Activated CD4-positive, alpha-beta T cell treated with anti-CD3 and anti-CD28 coated beads, Interleukin-2, amount 10 ng/mL, durations not matched to agents 7 days and 5 days (primary cell): ENCODE data around the gene PSTK. TPM values are rescaled to one million over a fixed set of nuclear protein-coding genes. Genes with fewer than 3 reads are reported as not detected.

Source experiments
- CTCF ChIA-PET: fragments of 350-600 bp; sonication (Branson Sonifier 250); formaldehyde crosslinking; loops from one replicate; lab custom pipeline; 2021; ENCODE audit warnings: antibody characterized with exemption; lab: Charles Lee
- POLR2A ChIA-PET: fragments of 350-600 bp; sonication (Branson Sonifier 250); formaldehyde crosslinking; loops from one replicate; lab custom pipeline; 2021; ENCODE audit warnings: antibody characterized with exemption; lab: Charles Lee
- DNase-seq: peaks from one replicate; pipeline ENCODE4 v3.0.0-alpha.2; 2020
- H3K27ac Mint-ChIP-seq: one replicate; pipeline ENCODE4 v1.8.0; 2021; ENCODE audit warnings: mild to moderate bottlenecking, moderate library complexity, mixed read lengths
- H3K27me3 Mint-ChIP-seq: one replicate; pipeline ENCODE4 v1.8.0; 2021; ENCODE audit warnings: mixed read lengths
- H3K36me3 Mint-ChIP-seq: one replicate; pipeline ENCODE4 v1.8.0; 2021; ENCODE audit warnings: low read depth, mixed read lengths
- H3K4me1 Mint-ChIP-seq: one replicate; pipeline ENCODE4 v1.8.0; 2021; ENCODE audit warnings: mixed read lengths
- H3K4me3 Mint-ChIP-seq: one replicate; pipeline ENCODE4 v1.8.0; 2021; ENCODE audit warnings: mild to moderate bottlenecking, moderate library complexity, mixed read lengths
- H3K9me3 Mint-ChIP-seq: one replicate; pipeline ENCODE4 v1.8.0; 2021; ENCODE audit warnings: mixed read lengths
- total RNA-seq, 2 experiments: library from RNA; stranded (reverse); gene quantifications; one replicate each; pipeline ENCODE4 v1.2.3, GENCODE V29; 2021

Gene PSTK
- total RNA-seq, 2 experiments from 2014 or later, result 2.6 to 3.7 TPM

GRCh38 chr10:122998360-122998917, 18.2 kb downstream of the PSTK start:
- ChIA-PET POLR2A (no interaction called here), CTCF (interaction anchor here (1.7 kb wide), 1 partner anchor 8 kb away, joined by 4 read pairs; no protein-coding TSS in a partner anchor)
- H3K4me3 Mint-ChIP-seq, result no peak overlapping the region
- H3K9me3 Mint-ChIP-seq, result no peaks in the 10 kb centered on the region
- DNase-seq, result no peak
- H3K36me3 Mint-ChIP-seq, result peaks cover 22% of the 10 kb centered on the region
- H3K27ac Mint-ChIP-seq, result no peak overlapping the region
- no peaks in the 10 kb centered on the region for H3K27me3 Mint-ChIP-seq
- H3K4me1 Mint-ChIP-seq, result peaks cover 15% of the 10 kb centered on the region

- DNase-seq, result no peak
- H3K27me3 Mint-ChIP-seq, result no peaks in the 10 kb centered on the region
- no peak overlapping the region for H3K4me3 Mint-ChIP-seq
- peaks cover 22% of the 10 kb centered on the region for H3K36me3 Mint-ChIP-seq
- CTCF ChIA-PET, result interaction anchor here (1.3 kb wide), 1 partner anchor 19 kb away, joined by 7 read pairs; the partner anchor contains the start of gene PSTK
- POLR2A ChIA-PET, result interaction anchor here (0.7 kb wide), 1 partner anchor 241 kb away, joined by 3 read pairs; no protein-coding TSS in a partner anchor
- no peak overlapping the region for H3K27ac Mint-ChIP-seq
- H3K4me1 Mint-ChIP-seq, result peaks cover 15% of the 10 kb centered on the region
- no peaks in the 10 kb centered on the region for H3K9me3 Mint-ChIP-seq
These were observed 18.7 kb downstream of the PSTK start for GRCh38 chr10:122998934-122999333.

- ChIA-PET POLR2A (interaction anchor here (0.7 kb wide), 1 partner anchor 240 kb away, joined by 3 read pairs; no protein-coding TSS in a partner anchor), CTCF (interaction anchor here (1.3 kb wide), 1 partner anchor 19 kb away, joined by 7 read pairs; the partner anchor contains the start of gene PSTK)
- peaks cover 15% of the 10 kb centered on the region for H3K4me1 Mint-ChIP-seq
- DNase-seq, result no peak
- no peak overlapping the region for H3K4me3 Mint-ChIP-seq
- peaks cover 18% of the 10 kb centered on the region for H3K36me3 Mint-ChIP-seq
- no peak overlapping the region for H3K27ac Mint-ChIP-seq
- H3K9me3 Mint-ChIP-seq, result no peaks in the 10 kb centered on the region
- no peaks in the 10 kb centered on the region for H3K27me3 Mint-ChIP-seq
These were observed 19.1 kb downstream of the PSTK start for GRCh38 chr10:122999347-122999746.

GRCh38 chr10:123000155-123000554, 20.0 kb downstream of the PSTK start:
- peaks cover 16% of the 10 kb centered on the region for H3K4me1 Mint-ChIP-seq
- no peak overlapping the region for H3K4me3 Mint-ChIP-seq
- ChIA-PET CTCF (interaction anchor here (1.3 kb wide), 1 partner anchor 20 kb away, joined by 7 read pairs; the partner anchor contains the start of gene PSTK), POLR2A (interaction anchor here (0.7 to 0.8 kb wide), 2 partner anchors 30 to 47 kb away, joined by 3 read pairs; no protein-coding TSS in a partner anchor)
- H3K27me3 Mint-ChIP-seq, result no peaks in the 10 kb centered on the region
- DNase-seq, result no peak
- H3K9me3 Mint-ChIP-seq, result no peaks in the 10 kb centered on the region
- H3K27ac Mint-ChIP-seq, result no peak overlapping the region
- peaks cover 13% of the 10 kb centered on the region for H3K36me3 Mint-ChIP-seq

- Mint-ChIP-seq H3K36me3 (peaks cover 9% of the 10 kb centered on the region), H3K27ac (no peak overlapping the region)
These were observed 21.2 kb downstream of the PSTK start for GRCh38 chr10:123001370-123001769.

GRCh38 chr10:123004298-123004697, 24.1 kb downstream of the PSTK start:
- no peaks in the 10 kb centered on the region for H3K27me3 Mint-ChIP-seq
- peaks cover 38% of the 10 kb centered on the region for H3K4me1 Mint-ChIP-seq
- DNase-seq, result no peak
- ChIA-PET CTCF (no interaction called here), POLR2A (no interaction called here)
- no peak overlapping the region for H3K4me3 Mint-ChIP-seq
- peaks cover 9% of the 10 kb centered on the region for H3K36me3 Mint-ChIP-seq
- no peak overlapping the region for H3K27ac Mint-ChIP-seq
- no peaks in the 10 kb centered on the region for H3K9me3 Mint-ChIP-seq

More at GRCh38 chr10:123001370-123001769, 21.2 kb downstream of the PSTK start:
- H3K27me3 Mint-ChIP-seq, result no peaks in the 10 kb centered on the region
- H3K9me3 Mint-ChIP-seq, result no peaks in the 10 kb centered on the region
- H3K4me3 Mint-ChIP-seq, result no peak overlapping the region
- DNase-seq, result no peak
- peaks cover 26% of the 10 kb centered on the region for H3K4me1 Mint-ChIP-seq
- CTCF ChIA-PET, result interaction anchor here (0.5 to 1.1 kb wide), 2 partner anchors 21 to 515 kb away, joined by 3 to 4 read pairs; partner anchors contain the start of gene PSTK
- POLR2A ChIA-PET, result no interaction called here

GRCh38 chr10:123007558-123008354, 27.6 kb downstream of the PSTK start:
- Mint-ChIP-seq H3K36me3 (peaks cover 11% of the 10 kb centered on the region), H3K9me3 (no peaks in the 10 kb centered on the region), H3K4me3 (peak overlapping the region; percentile 92), H3K27ac (peak overlapping the region; percentile 100), H3K4me1 (peaks cover 40% of the 10 kb centered on the region), H3K27me3 (no peaks in the 10 kb centered on the region)
- ChIA-PET POLR2A (interaction anchor here (0.8 kb wide), 1 partner anchor 27 kb away, joined by 3 read pairs; the partner anchor contains the start of gene PSTK), CTCF (interaction anchor here (0.6 to 1.3 kb wide), 4 partner anchors 10 to 1808 kb away, joined by 3 to 4 read pairs (median 4); partner anchors contain the start of gene PSTK)
- DNase-seq, result peak; percentile 67

- CTCF ChIA-PET, result interaction anchor here (1.1 to 1.3 kb wide), 2 partner anchors 11 to 29 kb away, joined by 3 read pairs; partner anchors contain the start of gene PSTK
- Mint-ChIP-seq H3K4me3 (peak within 1 kb of the TSS; percentile 92), H3K27me3 (no peaks in the 10 kb centered on the region), H3K36me3 (peaks cover 11% of the 10 kb centered on the region), H3K9me3 (no peaks in the 10 kb centered on the region), H3K4me1 (peaks cover 40% of the 10 kb centered on the region), H3K27ac (peak within 1 kb of the TSS; percentile 100)
- POLR2A ChIA-PET, result interaction anchor here (0.8 kb wide), 1 partner anchor 28 kb away, joined by 3 read pairs; the partner anchor contains the start of gene PSTK
- DNase-seq, result peak; percentile 98
These were observed 28.3 kb downstream of the PSTK start, which contains the start of the genes ACADSB and IKZF5 for GRCh38 chr10:123008355-123009104. Gene ACADSB, plus strand, starts transcription at chr10:123009006. Its CDS starts 24 bp downstream, at chr10:123009030. Gene IKZF5, minus strand, starts transcription at chr10:123008795. Its CDS starts 10,170 bp downstream, at chr10:122998625.

GRCh38 chr10:123009105-123009820, 29.1 kb downstream of the PSTK start:
- DNase-seq, result peak; percentile 16
- no peaks in the 10 kb centered on the region for H3K9me3 Mint-ChIP-seq
- peaks cover 40% of the 10 kb centered on the region for H3K4me1 Mint-ChIP-seq
- peak overlapping the region; percentile 100 for H3K27ac Mint-ChIP-seq
- no peaks in the 10 kb centered on the region for H3K27me3 Mint-ChIP-seq
- POLR2A ChIA-PET, result no interaction called here
- peak overlapping the region; percentile 92 for H3K4me3 Mint-ChIP-seq
- CTCF ChIA-PET, result no interaction called here
- H3K36me3 Mint-ChIP-seq, result peaks cover 10% of the 10 kb centered on the region

- POLR2A ChIA-PET, result no interaction called here
These were observed 31.8 kb downstream of the PSTK start for GRCh38 chr10:123011987-123012386.

More at GRCh38 chr10:123011987-123012386, 31.8 kb downstream of the PSTK start:
- Mint-ChIP-seq H3K4me1 (peaks cover 22% of the 10 kb centered on the region), H3K4me3 (no peak overlapping the region), H3K9me3 (no peaks in the 10 kb centered on the region), H3K36me3 (peaks cover 13% of the 10 kb centered on the region), H3K27ac (no peak overlapping the region), H3K27me3 (no peaks in the 10 kb centered on the region)
- CTCF ChIA-PET, result no interaction called here
- no peak for DNase-seq
